Nephron progenitor cell (in vitro differentiated cells): ENCODE data around the gene OR2AT4.

Experiments used
- DNase-seq: peaks from one replicate; pipeline ENCODE4 v3.0.0; 2021
- H3K27ac Mint-ChIP-seq: 2 replicates; pipeline ENCODE4 v1.8.0; 2021; ENCODE audit warnings: mild to moderate bottlenecking, moderate library complexity, mixed read lengths
- H3K27me3 Mint-ChIP-seq: 2 replicates; pipeline ENCODE4 v1.8.0; 2021; ENCODE audit warnings: mild to moderate bottlenecking, low read depth, mixed read lengths; ENCODE audit not compliant: poor library complexity
- H3K36me3 Mint-ChIP-seq: 2 replicates; pipeline ENCODE4 v1.8.0; 2021; ENCODE audit warnings: low read depth, mixed read lengths
- H3K4me1 Mint-ChIP-seq: 2 replicates; pipeline ENCODE4 v1.8.0; 2021; ENCODE audit warnings: mixed read lengths
- H3K4me3 Mint-ChIP-seq: 2 replicates; pipeline ENCODE4 v1.8.0; 2021; ENCODE audit warnings: mild to moderate bottlenecking, moderate library complexity, mixed read lengths
- H3K9me3 Mint-ChIP-seq: 2 replicates; pipeline ENCODE4 v1.8.0; 2021; ENCODE audit warnings: mild to moderate bottlenecking, moderate library complexity, mixed read lengths
- CTCF ChIP-seq: fragments of 200-600 bp; sonication (generic); IDR thresholded peaks from 2 replicates; pipeline ENCODE4 v1.5.0; 2021; ENCODE audit warnings: antibody characterized with exemption

The OR2AT4 gene

DNA sequence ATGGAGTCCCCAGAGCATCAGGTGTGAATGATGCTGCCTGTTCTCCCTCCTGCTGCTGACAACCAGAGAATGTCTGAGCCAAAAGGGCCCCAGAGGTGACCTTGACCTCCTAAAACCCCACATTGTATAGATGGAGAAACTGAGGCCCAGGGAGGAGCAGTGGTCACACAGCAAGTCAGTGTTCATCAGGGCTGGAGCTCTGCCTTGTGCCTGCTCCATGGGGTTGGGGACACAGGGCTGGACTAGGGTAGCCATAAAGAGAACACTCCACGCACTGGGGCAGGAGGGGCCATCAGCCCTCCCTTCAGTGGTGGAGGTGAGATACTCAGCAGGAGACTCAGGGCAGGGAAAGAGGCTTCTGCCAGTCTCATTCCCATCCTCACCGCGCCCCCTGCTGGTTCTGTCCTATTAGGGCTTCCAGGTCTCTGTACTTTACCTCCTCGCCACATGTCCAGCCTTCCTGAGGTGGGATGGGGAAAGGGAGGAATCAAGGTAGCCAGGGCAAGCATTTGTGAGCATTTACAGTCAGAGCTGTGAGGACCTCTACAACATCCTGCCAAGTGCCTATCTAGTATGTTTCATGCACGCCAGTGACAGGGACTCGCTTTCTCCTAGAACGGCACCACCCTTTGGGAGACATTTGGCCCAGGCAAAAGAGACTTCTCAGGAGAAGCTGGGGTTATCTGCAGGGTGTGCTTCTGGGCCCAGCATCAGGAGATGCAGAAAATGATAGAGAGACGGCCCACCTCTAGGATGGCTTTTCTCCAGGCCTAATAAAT lies 64.7 kb downstream of the OR2AT4 start:
- peak; percentile 77 for TF ChIP-seq CTCF
- peak; percentile 90 for DNase-seq
- H3K9me3 Mint-ChIP-seq: no peaks in the 10 kb centered on the region
- H3K27me3 Mint-ChIP-seq: peaks cover 20% of the 10 kb centered on the region
- H3K4me1 Mint-ChIP-seq: peaks cover 10% of the 10 kb centered on the region
- H3K36me3 Mint-ChIP-seq: no peaks in the 10 kb centered on the region
- no peak overlapping the region for H3K27ac Mint-ChIP-seq
- no peak overlapping the region for H3K4me3 Mint-ChIP-seq
